Measurements from ENCODE around the gene MX2. TPM values are rescaled to one million over a fixed set of nuclear protein-coding genes. Genes with fewer than 3 reads are reported as not detected.

The MX2 gene
- total and polyA plus RNA-seq, 10 of the 15 experiments (the other 5 are each of a cell fraction or from before 2014, with no cell fraction given), result 10.5 to 167 (median 46.1) TPM

- no peak for TF ChIP-seq BHLHE40 (IDR thresholded peaks at IDR 0.05; ENCODE audit: borderline replicate concordance in 1 of 2, low read depth in 2 of 2, low read length in 1 of 2)
Measured at GRCh38 chr21:41316200-41317062, 45.4 kb upstream of the MX2 start, which contains the start of gene FAM3B (continued).

- Histone ChIP-seq H3K79me2 (ENCODE audit: control insufficient read depth, insufficient read depth, low read length) (no peaks in the 10 kb centered on the region), H3K27me3 (replicated peaks in 1 of 2; ENCODE audit: control insufficient read depth in 2 of 2, insufficient read depth in 2 of 2, low read length in 1 of 2) (peaks cover 0 to 2% of the 10 kb centered on the region in 2 experiments; a peak in 2 of 4 replicates), H3K4me1 (ENCODE audit: control insufficient read depth, insufficient read depth, low read length) (no peaks in the 10 kb centered on the region), H4K20me1 (ENCODE audit: control insufficient read depth, insufficient read depth) (no peaks in the 10 kb centered on the region), H2AFZ (ENCODE audit: control insufficient read depth, low read depth, low read length) (no peak overlapping the region), H3K36me3 (ENCODE audit: control insufficient read depth in 2 of 2, insufficient read depth in 2 of 2, low read length in 1 of 2) (no peaks in the 10 kb centered on the region), H3K4me2 (ENCODE audit: control insufficient read depth, insufficient read depth) (no peak overlapping the region), H3K4me3 (no peak overlapping the region), H3K27ac (ENCODE audit: control insufficient read depth, insufficient read depth) (no peak overlapping the region), H3K9me3 (replicated peaks; ENCODE audit: control insufficient read depth, insufficient read depth, low read length) (no peaks in the 10 kb centered on the region), H3K9ac (ENCODE audit: control insufficient read depth, insufficient read depth, low read length) (no peak overlapping the region)
- TF ChIP-seq IKZF1 (conservative IDR thresholded peaks at IDR 0.05) (no peak), POLR2AphosphoS2 (IDR thresholded peaks at IDR 0.05; ENCODE audit: low read depth, low read length) (no peak), CBFB (IDR thresholded peaks at IDR 0.05; ENCODE audit: low read depth) (no peak), SUPT20H (IDR thresholded peaks at IDR 0.05; ENCODE audit: borderline replicate concordance, control insufficient read depth, low read depth, low read length) (no peak), SP1 (IDR thresholded peaks at IDR 0.05; ENCODE audit: low read depth, low read length) (no peak), KAT2A (conservative IDR thresholded peaks at IDR 0.05; ENCODE audit: control insufficient read depth, low read depth, low read length) (no peak), CHD2 (IDR thresholded peaks at IDR 0.05; ENCODE audit: borderline replicate concordance, low read depth, low read length) (no peak), JUNB (IDR thresholded peaks at IDR 0.05) (no peak), BMI1 (IDR thresholded peaks at IDR 0.05; ENCODE audit: borderline replicate concordance) (no peak), BCLAF1 (IDR thresholded peaks at IDR 0.05) (no peak)
- ChIA-PET POLR2A (interaction anchor here (0.6 kb wide), 1 partner anchor 485 kb away, joined by 3 read pairs; no protein-coding TSS in a partner anchor), CTCF (no interaction called here), RAD21 (ENCODE audit: unreplicated experiment) (no interaction called here), SMC1A (ENCODE audit: uncharacterized antibody, unreplicated experiment) (no interaction called here)
- no peak for DNase-seq (ENCODE audit: low read depth, low spot score)
- intact Hi-C loops (cut with micrococcal nuclease; ENCODE audit: unreplicated experiment) (no loop called here), in situ Hi-C loops (cut with MboI) (no loop called here)
- FAIRE-seq, result no peak
- 25% methylated on average over 19 of the region's 19 CpGs for WGBS (ENCODE audit: insufficient coverage, insufficient replicate concordance, low lambda C conversion rate, missing lambda C conversion rate)
- no peak for ATAC-seq
- BruUV-seq (replicated peaks), result no TSS peak
Measured at GRCh38 chr21:41317063-41317392, 44.8 kb upstream of the MX2 start.

All from GM12878 (cell line).